Measurements from ENCODE around the gene SRPX2.

Gene SRPX2

DNA sequence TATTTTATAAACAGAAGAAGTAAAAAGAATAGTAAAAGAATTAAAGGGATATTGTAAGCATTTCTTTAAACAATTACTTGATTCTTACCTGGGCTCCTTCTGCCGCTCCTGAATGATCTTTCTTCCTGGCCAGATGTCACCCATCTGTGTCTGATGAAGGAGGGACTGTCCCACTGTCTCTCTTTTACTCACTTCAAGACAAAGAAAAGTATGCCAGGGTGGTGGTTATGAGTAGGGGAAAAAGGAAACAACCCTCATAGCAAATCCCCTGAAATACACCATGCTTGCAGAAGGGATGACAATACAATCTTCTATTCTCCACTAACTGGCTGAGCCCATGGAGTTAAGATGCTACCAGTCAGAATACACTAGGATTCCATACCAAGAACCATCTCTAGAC lies 56.8 kb downstream of the SRPX2 start:
- no peak overlapping the region for H2BK15ac ChIP-seq (ENCODE audit: low read depth, poor library complexity, severe bottlenecking)
- H3K4me2 ChIP-seq (ENCODE audit: low read length, poor library complexity, severe bottlenecking) = no peak overlapping the region
- no peak overlapping the region for H4K91ac ChIP-seq (ENCODE audit: low read length)
- peaks cover 0 to 51% of the 10 kb centered on the region in 2 experiments for H3K27me3 ChIP-seq (ENCODE audit: control insufficient read depth in 1 of 2, insufficient read depth in 1 of 2, low read length in 2 of 2)
- peaks cover 0 to 3% of the 10 kb centered on the region in 2 experiments for H3K36me3 ChIP-seq (ENCODE audit: control insufficient read depth in 1 of 2, insufficient read depth in 2 of 2, low read depth in 1 of 2, low read length in 2 of 2)
- H3K9ac ChIP-seq (ENCODE audit: low read length) = no peak overlapping the region
- no peaks in the 10 kb centered on the region for H3K4me1 ChIP-seq (ENCODE audit: control insufficient read depth, insufficient read depth, low read depth, low read length)
- WGBS = no CpG with 5 or more reads among the region's 1 CpG
- H3K18ac ChIP-seq (ENCODE audit: low read depth in 1 of 2, low read length in 2 of 2) = no peak overlapping the region
- no peak overlapping the region for H4K8ac ChIP-seq (ENCODE audit: low read length)
- H3K9me3 ChIP-seq (ENCODE audit: control insufficient read depth, low read length) = no peaks in the 10 kb centered on the region
- no peak overlapping the region for H3K4ac ChIP-seq (ENCODE audit: low read depth in 1 of 2, low read length in 2 of 2)
- H3K27ac ChIP-seq (ENCODE audit: low read length, poor library complexity, severe bottlenecking) = no peak overlapping the region
- H2AK5ac ChIP-seq (ENCODE audit: low read length, severe bottlenecking) = no peak overlapping the region
- no peak overlapping the region for H2BK120ac ChIP-seq (ENCODE audit: low read depth, low read length)
- no peak overlapping the region for H3K14ac ChIP-seq (ENCODE audit: low read length in 2 of 2)
- no peak overlapping the region for H3K4me3 ChIP-seq (ENCODE audit: insufficient read depth in 1 of 2, low read depth in 1 of 2, low read length in 2 of 2)
- no peak overlapping the region for H2BK5ac ChIP-seq (ENCODE audit: low read depth, low read length, poor library complexity, severe bottlenecking)
- no peaks in the 10 kb centered on the region for H3K79me1 ChIP-seq (replicated peaks; ENCODE audit: low read length, poor library complexity, severe bottlenecking)
- no peak overlapping the region for H2AFZ ChIP-seq (ENCODE audit: low read depth, low read length)
- DNase-seq = no peak
- H2BK12ac ChIP-seq (ENCODE audit: low read length in 2 of 2) = no peak overlapping the region
- no peak overlapping the region for H3K23ac ChIP-seq (ENCODE audit: low read length in 2 of 2)

DNA sequence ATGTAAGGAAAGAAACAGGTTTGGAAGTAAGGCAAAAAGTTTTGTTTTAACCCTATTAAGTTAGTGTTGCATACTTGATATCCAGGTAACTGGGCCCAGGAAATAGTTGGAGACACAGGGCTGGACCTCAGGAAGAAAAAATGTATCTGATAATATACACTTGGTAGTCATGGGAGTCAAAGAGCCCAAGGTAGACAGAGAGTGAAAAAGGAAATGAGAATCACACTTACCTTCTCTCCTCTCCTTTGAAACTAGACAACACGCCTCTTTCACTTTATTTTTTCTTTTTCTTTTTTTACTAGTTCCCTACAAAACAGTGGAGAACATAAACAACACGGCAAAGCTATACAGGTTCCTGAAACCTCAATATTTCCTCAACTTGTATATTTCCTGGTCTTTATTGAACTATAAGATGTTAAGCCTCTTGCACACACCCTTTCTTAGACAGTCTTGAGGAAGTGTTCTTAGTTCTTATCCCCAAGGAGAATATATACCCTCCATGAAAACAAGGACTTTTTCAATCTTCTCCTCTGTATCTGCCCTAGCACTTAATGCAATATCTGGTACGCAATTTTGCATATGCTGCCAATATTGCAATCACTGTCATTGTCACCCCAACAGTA lies 60.7 kb downstream of the SRPX2 start:
- H3K4ac ChIP-seq (ENCODE audit: low read depth in 1 of 2, low read length in 2 of 2) = no peak overlapping the region
- H2BK5ac ChIP-seq (ENCODE audit: low read depth, low read length, poor library complexity, severe bottlenecking) = no peak overlapping the region
- H2BK120ac ChIP-seq (ENCODE audit: low read depth, low read length) = no peak overlapping the region
- H3K4me2 ChIP-seq (ENCODE audit: low read length, poor library complexity, severe bottlenecking) = no peak overlapping the region
- H3K9ac ChIP-seq (ENCODE audit: low read length) = no peak overlapping the region
- H3K4me3 ChIP-seq (ENCODE audit: insufficient read depth in 1 of 2, low read depth in 1 of 2, low read length in 2 of 2) = no peak overlapping the region
- H2AK5ac ChIP-seq (ENCODE audit: low read length, severe bottlenecking) = no peak overlapping the region
- H3K27me3 ChIP-seq (ENCODE audit: control insufficient read depth in 1 of 2, insufficient read depth in 1 of 2, low read length in 2 of 2) = peaks cover 0 to 40% of the 10 kb centered on the region in 2 experiments
- peaks cover 0 to 3% of the 10 kb centered on the region in 2 experiments for H3K36me3 ChIP-seq (ENCODE audit: control insufficient read depth in 1 of 2, insufficient read depth in 2 of 2, low read depth in 1 of 2, low read length in 2 of 2)
- no peak overlapping the region for H3K18ac ChIP-seq (ENCODE audit: low read depth in 1 of 2, low read length in 2 of 2)
- H3K79me1 ChIP-seq (replicated peaks; ENCODE audit: low read length, poor library complexity, severe bottlenecking) = no peaks in the 10 kb centered on the region
- H2BK15ac ChIP-seq (ENCODE audit: low read depth, poor library complexity, severe bottlenecking) = no peak overlapping the region
- no peak overlapping the region for H4K91ac ChIP-seq (ENCODE audit: low read length)
- no peak overlapping the region for H2BK12ac ChIP-seq (ENCODE audit: low read length in 2 of 2)
- WGBS = 57% methylated on average over 3 of the region's 3 CpGs
- H3K9me3 ChIP-seq (ENCODE audit: control insufficient read depth, low read length) = no peaks in the 10 kb centered on the region
- H3K4me1 ChIP-seq (ENCODE audit: control insufficient read depth, insufficient read depth, low read depth, low read length) = no peaks in the 10 kb centered on the region
- H4K8ac ChIP-seq (ENCODE audit: low read length) = no peak overlapping the region
- DNase-seq = no peak
- H3K14ac ChIP-seq (ENCODE audit: low read length in 2 of 2) = no peak overlapping the region
- H3K23ac ChIP-seq (ENCODE audit: low read length in 2 of 2) = no peak overlapping the region
- H2AFZ ChIP-seq (ENCODE audit: low read depth, low read length) = no peak overlapping the region
- H3K27ac ChIP-seq (ENCODE audit: low read length, poor library complexity, severe bottlenecking) = no peak overlapping the region

DNA sequence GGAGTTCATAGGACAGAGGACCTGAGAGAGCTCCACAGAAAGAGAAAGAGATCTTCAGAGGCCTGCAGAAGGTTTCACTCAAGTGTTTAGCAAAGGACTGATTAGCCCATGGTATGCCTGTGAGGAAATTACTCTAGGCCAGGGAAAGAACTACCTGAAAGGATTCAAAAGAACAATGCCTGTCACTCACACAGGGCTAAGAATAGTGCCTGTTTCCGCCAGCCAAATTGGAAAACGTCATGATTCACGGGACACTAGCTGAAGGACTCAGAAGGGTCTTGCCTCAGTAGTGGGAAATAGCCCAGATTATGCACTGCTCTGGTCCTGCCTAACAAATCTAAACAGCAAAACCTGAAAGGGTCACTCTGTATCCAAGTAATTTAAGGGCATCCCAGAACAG lies 66.8 kb downstream of the SRPX2 start:
- Histone ChIP-seq H3K36me3 (ENCODE audit: control insufficient read depth in 1 of 2, insufficient read depth in 2 of 2, low read depth in 1 of 2, low read length in 2 of 2) (no peaks in the 10 kb centered on the region), H3K23ac (ENCODE audit: low read length in 2 of 2) (no peak overlapping the region), H3K27ac (ENCODE audit: low read length, poor library complexity, severe bottlenecking) (no peak overlapping the region), H2BK5ac (ENCODE audit: low read depth, low read length, poor library complexity, severe bottlenecking) (no peak overlapping the region), H3K14ac (ENCODE audit: low read length in 2 of 2) (no peak overlapping the region), H4K91ac (ENCODE audit: low read length) (no peak overlapping the region), H3K9me3 (ENCODE audit: control insufficient read depth, low read length) (no peaks in the 10 kb centered on the region), H3K18ac (ENCODE audit: low read depth in 1 of 2, low read length in 2 of 2) (no peak overlapping the region), H2BK12ac (ENCODE audit: low read length in 2 of 2) (no peak overlapping the region), H3K4me3 (ENCODE audit: insufficient read depth in 1 of 2, low read depth in 1 of 2, low read length in 2 of 2) (no peak overlapping the region), H3K27me3 (ENCODE audit: control insufficient read depth in 1 of 2, insufficient read depth in 1 of 2, low read length in 2 of 2) (peaks cover 0 to 3% of the 10 kb centered on the region in 2 experiments), H3K4me1 (ENCODE audit: control insufficient read depth, insufficient read depth, low read depth, low read length) (no peaks in the 10 kb centered on the region), H4K8ac (ENCODE audit: low read length) (no peak overlapping the region), H3K9ac (ENCODE audit: low read length) (no peak overlapping the region), H2AK5ac (ENCODE audit: low read length, severe bottlenecking) (no peak overlapping the region), H3K4me2 (ENCODE audit: low read length, poor library complexity, severe bottlenecking) (no peak overlapping the region), H2AFZ (ENCODE audit: low read depth, low read length) (no peak overlapping the region), H3K79me1 (replicated peaks; ENCODE audit: low read length, poor library complexity, severe bottlenecking) (no peaks in the 10 kb centered on the region), H3K4ac (ENCODE audit: low read depth in 1 of 2, low read length in 2 of 2) (no peak overlapping the region), H2BK15ac (ENCODE audit: low read depth, poor library complexity, severe bottlenecking) (no peak overlapping the region), H2BK120ac (ENCODE audit: low read depth, low read length) (no peak overlapping the region)
- DNase-seq = no peak
- 46% methylated on average over 3 of the region's 3 CpGs for WGBS

DNA sequence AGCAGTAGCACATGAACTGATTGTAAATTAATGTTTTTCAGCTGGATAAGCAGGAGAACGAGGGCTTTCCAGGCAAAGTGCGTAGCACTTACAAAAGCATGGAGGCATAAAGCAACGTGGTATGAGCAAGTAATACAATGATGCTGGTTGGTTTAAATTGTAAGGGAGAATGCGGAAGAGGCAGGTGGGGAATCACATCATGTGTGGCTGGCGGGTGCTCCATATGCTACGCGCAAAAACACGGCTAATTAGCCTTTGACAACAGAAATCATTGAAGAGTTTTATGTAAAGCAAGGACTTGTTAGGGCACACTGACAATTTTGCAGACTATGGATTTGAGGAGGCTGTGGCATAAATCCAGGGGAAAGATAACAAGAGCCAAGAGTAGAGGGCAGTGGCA lies 73.4 kb downstream of the SRPX2 start:
- no peaks in the 10 kb centered on the region for H3K9me3 ChIP-seq (ENCODE audit: control insufficient read depth, low read length)
- H2AK5ac ChIP-seq (ENCODE audit: low read length, severe bottlenecking) = no peak overlapping the region
- no peak overlapping the region for H3K23ac ChIP-seq (ENCODE audit: low read length in 2 of 2)
- H3K27ac ChIP-seq (ENCODE audit: low read length, poor library complexity, severe bottlenecking) = no peak overlapping the region
- no peak overlapping the region for H3K4ac ChIP-seq (ENCODE audit: low read depth in 1 of 2, low read length in 2 of 2)
- no peak overlapping the region for H2BK12ac ChIP-seq (ENCODE audit: low read length in 2 of 2)
- no peak overlapping the region for H2BK15ac ChIP-seq (ENCODE audit: low read depth, poor library complexity, severe bottlenecking)
- peaks cover 1% of the 10 kb centered on the region for H3K79me1 ChIP-seq (replicated peaks; ENCODE audit: low read length, poor library complexity, severe bottlenecking)
- H3K27me3 ChIP-seq (ENCODE audit: control insufficient read depth in 1 of 2, insufficient read depth in 1 of 2, low read length in 2 of 2) = peaks cover 0 to 18% of the 10 kb centered on the region in 2 experiments
- no peak overlapping the region for H3K4me2 ChIP-seq (ENCODE audit: low read length, poor library complexity, severe bottlenecking)
- no peak overlapping the region for H3K4me3 ChIP-seq (ENCODE audit: insufficient read depth in 1 of 2, low read depth in 1 of 2, low read length in 2 of 2)
- peaks cover 1% of the 10 kb centered on the region for H3K4me1 ChIP-seq (ENCODE audit: control insufficient read depth, insufficient read depth, low read depth, low read length)
- 98% methylated on average over 8 of the region's 8 CpGs for WGBS
- H2BK5ac ChIP-seq (ENCODE audit: low read depth, low read length, poor library complexity, severe bottlenecking) = no peak overlapping the region
- no peak overlapping the region for H2BK120ac ChIP-seq (ENCODE audit: low read depth, low read length)
- no peak overlapping the region for H3K18ac ChIP-seq (ENCODE audit: low read depth in 1 of 2, low read length in 2 of 2)
- DNase-seq = no peak
- no peak overlapping the region for H4K8ac ChIP-seq (ENCODE audit: low read length)
- no peak overlapping the region for H3K9ac ChIP-seq (ENCODE audit: low read length)
- no peak overlapping the region for H3K14ac ChIP-seq (ENCODE audit: low read length in 2 of 2)
- no peak overlapping the region for H2AFZ ChIP-seq (ENCODE audit: low read depth, low read length)
- H4K91ac ChIP-seq (ENCODE audit: low read length) = no peak overlapping the region
- no peaks in the 10 kb centered on the region for H3K36me3 ChIP-seq (ENCODE audit: control insufficient read depth in 1 of 2, insufficient read depth in 2 of 2, low read depth in 1 of 2, low read length in 2 of 2)
